Subcutaneous adipose tissue (tissue), 4 donors: ENCODE results near the gene MAPK10. TPM values are rescaled to one million over a fixed set of nuclear protein-coding genes. Genes with fewer than 3 reads are reported as not detected.

ENCODE experiments used
- CTCF ChIP-seq: fragments of 450-650 bp; IDR thresholded peaks from one replicate; pipeline ENCODE4 v1.5.1; 2016; ENCODE audit warnings: low read depth, mild to moderate bottlenecking, control low read depth, antibody characterized with exemption, moderate library complexity
- total RNA-seq, 4 donors: library from RNA; depleted of rRNA; stranded (reverse); fragments of >200 nt; gene quantifications; one replicate each; pipeline ENCODE4 v1.1.0, GENCODE V29; 2016

Gene MAPK10
- total RNA-seq, 4 donors from 2014 or later, result 12.9 to 61.6 (median 34.8) TPM

- no peak for TF ChIP-seq CTCF
These were observed 28.4 kb upstream of the MAPK10 start for GRCh38 chr4:86388252-86388651.

- no peak for TF ChIP-seq CTCF
These were observed 27.1 kb upstream of the MAPK10 start for GRCh38 chr4:86386817-86387415.

DNA sequence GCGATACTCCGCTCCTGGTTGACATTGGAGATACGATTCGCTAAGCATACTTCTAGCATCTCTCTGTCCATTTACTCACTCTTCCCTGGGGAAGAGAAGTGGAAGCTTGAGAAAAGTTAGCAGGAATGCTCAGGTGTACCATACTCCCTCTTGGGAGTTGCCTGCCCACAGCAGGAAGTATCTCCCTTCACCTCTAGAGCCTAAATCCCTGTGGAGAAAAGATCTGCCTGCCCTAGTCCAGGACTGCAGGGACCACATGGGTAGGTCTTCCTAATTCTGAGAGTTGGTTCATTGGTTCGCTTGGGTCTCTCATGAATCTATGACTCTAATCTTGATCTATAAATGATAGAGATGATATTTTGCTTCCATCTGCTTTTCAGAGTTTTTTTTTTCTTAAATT, 26.3 kb upstream of the MAPK10 start:
- no peak for TF ChIP-seq CTCF

DNA sequence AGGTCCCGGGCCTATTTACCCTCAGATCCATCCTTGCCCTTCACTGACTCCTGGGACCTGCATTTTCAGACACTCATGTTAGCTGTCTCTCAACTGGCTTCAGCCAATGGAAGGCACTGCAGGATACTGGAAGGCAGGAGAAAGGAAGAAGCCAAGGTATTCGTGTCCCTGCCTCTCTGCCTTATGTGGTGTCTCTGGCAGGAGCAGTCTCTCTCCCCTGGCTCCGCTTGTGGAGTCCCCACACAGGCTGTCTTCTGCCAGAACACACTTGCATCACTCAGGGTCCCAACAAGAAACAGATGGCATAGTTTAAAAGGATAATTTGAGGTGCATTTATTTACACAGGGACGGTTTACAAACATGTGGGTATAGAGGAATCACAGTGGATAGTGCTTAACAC, 21.6 kb upstream of the MAPK10 start:
- no peak for TF ChIP-seq CTCF

- TF ChIP-seq CTCF, result no peak
These were observed 20.4 kb upstream of the MAPK10 start for GRCh38 chr4:86380181-86380724.

GRCh38 chr4:86376850-86377249, 17.0 kb upstream of the MAPK10 start:
- no peak for TF ChIP-seq CTCF

GRCh38 chr4:86368433-86368832, 8.6 kb upstream of the MAPK10 start:
- no peak for TF ChIP-seq CTCF
